AML-193 (cell line): ENCODE data around the gene IFI6.

Source experiments
- DNase-seq, 2 experiments: peaks; one replicate each; lab custom pipeline; 2025; lab: John Stamatoyannopoulos, UW

IFI6 gene

GRCh38 chr1:27672750-27673112, 739 bp upstream of the IFI6 start:
- no peak for DNase-seq

- DNase-seq: no peak
Observed at GRCh38 chr1:27669876-27670275, 2.1 kb downstream of the IFI6 start.

DNA sequence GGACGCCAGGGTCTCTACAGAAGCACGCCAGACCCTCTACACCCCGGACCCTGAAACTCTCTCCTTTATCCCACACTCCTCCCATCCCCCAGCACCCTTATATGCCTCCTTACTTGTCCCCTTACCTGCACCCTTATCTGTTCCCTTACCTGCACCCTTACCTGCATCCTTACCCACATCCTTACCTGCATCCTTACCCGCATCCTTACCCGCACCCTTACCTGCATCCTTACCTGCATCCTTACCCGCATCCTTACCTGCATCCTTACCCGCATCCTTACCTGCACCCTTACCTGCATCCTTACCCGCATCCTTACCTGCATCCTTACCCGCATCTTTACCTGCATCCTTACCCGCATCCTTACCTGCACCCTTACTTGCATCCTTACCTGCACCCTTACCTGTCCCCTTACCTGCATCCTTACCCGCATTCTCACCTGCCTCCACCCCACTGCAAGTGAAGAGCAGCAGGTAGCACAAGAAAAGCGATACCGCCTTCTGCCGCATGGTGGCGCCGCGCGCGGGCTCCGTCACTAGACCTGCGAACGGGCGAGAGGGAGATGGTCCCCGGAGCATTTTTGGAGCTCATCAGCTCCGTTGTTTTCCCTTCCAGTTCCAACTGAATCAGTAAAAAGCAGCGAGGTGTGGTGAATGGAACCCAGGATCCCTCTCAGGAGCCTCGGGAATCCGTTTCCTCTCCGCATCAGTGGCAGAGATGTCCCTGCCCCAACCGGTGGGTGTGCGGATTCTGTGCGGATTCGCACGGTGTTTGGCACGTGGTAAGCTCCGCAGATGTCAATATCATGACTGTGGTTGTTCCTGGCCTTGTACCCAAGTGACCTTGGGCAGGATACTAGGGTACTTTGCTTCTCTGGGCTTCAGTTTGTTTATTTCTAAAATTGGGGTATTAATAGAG, 2.9 kb downstream of the IFI6 start:
- DNase-seq: peak; percentile 41 to 53

DNA sequence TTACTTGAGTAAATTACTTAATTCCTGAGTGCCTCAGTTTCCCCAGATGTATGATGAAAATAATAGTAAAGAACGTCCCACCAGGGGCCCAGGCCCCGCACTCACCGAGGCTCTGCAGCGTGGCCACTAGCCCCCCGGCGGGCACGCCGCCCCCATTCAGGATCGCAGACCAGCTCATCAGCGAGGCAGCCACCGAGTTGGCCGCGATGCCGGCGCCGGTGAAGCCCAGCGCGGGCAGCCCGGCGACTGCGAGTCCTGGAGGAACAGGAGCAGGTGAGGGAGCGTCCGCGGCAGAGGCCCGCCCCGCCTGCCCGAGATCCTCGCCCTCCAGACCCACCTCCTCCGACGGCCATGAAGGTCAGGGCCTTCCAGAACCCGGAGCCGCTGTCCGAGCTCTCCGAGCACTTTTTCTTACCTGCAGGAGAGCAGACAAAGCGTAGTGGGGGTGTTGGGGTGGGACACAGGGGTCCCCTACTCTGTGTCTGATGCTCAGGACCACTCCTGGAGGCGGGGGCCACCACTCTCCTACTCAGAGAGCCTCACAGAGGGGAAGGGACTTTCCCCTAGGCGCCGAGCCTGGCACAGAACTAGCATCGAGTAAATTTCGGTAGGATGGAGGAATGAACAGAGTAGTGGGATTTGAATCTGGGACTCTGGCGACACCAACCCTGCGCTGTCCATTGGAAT, 3.7 kb downstream of the IFI6 start:
- no peak for DNase-seq

GRCh38 chr1:27666791-27667254, 5.2 kb downstream of the IFI6 start:
- no peak for DNase-seq

DNA sequence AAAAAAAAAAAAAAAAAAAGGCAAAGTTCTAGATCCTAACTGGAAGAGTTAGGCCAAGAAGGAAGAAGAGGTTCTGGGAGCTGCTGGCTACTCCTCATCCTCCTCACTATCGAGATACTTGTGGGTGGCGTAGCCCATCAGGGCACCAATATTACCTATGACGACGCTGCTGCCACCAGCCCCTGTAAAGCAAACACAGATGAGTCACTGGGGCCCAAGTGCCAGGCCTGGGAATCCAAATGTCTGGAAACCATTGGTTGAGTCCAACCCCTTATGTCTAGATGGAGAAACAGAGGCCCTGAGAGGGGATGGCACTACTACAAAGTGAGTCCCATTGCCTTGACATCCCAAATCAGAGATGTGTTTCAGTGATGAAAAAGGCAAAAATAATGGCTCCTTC, 5.7 kb downstream of the IFI6 start:
- no peak for DNase-seq

GRCh38 chr1:27665016-27665651, 6.9 kb downstream of the IFI6 start:
- no peak for DNase-seq

DNA sequence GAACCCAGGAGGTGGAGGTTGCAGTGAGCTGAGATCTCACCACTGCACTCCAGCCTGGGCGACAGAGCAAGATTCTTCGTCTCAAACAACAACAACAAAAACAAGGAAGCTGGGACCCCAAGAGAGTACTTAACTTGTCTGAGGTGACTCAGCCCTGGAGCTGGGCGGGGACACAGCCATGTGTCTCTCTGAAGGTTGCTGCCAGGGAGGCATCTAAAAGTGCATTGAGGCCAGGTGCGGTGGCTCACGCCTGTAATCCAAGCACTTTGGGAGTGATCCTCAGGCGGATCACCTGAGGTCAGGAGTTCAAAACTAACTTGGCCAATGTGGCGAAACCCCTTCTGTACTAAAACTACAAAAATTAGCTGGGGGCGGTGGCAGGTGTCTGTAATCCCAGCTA, 7.7 kb downstream of the IFI6 start:
- DNase-seq: no peak

GRCh38 chr1:27662707-27663393, 9.1 kb downstream of the IFI6 start:
- DNase-seq: peak; percentile 78 to 80

GRCh38 chr1:27662261-27662660, 9.7 kb downstream of the IFI6 start:
- DNase-seq: no peak

DNA sequence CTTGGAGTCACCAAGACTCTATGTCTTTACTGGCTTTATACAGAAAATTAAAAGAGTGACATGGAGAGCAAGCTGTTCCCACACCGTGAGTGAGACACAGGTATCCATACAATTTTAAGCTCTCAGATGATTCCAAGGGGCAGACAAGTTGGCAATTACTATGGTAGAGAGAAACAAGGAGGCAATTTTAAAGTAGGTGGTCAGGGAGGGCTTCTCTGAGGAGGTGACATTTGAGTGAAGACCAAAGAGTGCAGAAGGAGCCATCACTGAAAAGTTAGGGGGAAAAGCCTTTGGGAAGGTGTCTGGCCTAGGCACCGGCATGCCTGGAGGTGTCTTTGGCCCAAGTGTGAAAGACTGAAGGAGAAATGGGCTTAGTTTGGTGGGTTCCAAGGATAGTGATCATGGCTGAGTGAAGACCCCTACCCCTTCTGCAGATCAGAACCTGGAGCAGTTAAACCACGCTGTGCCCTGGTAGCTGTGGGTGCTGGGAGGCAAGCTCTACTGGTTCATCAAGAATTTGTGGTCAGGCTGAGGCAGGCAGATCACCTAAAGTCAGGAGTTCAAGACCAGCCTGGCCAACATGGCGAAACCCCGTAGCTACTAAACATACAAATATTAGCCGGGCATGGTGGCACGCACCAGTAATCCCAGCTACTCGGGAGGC, 10.4 kb downstream of the IFI6 start:
- no peak for DNase-seq

GRCh38 chr1:27660300-27660835, 11.6 kb downstream of the IFI6 start:
- no peak for DNase-seq

- peak; percentile 61 to 67 for DNase-seq
Observed at GRCh38 chr1:27659497-27660299, 12.3 kb downstream of the IFI6 start.

- DNase-seq: peak; percentile 40 to 43
Observed at GRCh38 chr1:27658951-27659496, 13.0 kb downstream of the IFI6 start.

GRCh38 chr1:27656157-27656893, 15.7 kb downstream of the IFI6 start:
- DNase-seq: peak in 1 of 2 experiments; percentile 18

GRCh38 chr1:27655151-27655937, 16.6 kb downstream of the IFI6 start:
- DNase-seq: no peak

DNA sequence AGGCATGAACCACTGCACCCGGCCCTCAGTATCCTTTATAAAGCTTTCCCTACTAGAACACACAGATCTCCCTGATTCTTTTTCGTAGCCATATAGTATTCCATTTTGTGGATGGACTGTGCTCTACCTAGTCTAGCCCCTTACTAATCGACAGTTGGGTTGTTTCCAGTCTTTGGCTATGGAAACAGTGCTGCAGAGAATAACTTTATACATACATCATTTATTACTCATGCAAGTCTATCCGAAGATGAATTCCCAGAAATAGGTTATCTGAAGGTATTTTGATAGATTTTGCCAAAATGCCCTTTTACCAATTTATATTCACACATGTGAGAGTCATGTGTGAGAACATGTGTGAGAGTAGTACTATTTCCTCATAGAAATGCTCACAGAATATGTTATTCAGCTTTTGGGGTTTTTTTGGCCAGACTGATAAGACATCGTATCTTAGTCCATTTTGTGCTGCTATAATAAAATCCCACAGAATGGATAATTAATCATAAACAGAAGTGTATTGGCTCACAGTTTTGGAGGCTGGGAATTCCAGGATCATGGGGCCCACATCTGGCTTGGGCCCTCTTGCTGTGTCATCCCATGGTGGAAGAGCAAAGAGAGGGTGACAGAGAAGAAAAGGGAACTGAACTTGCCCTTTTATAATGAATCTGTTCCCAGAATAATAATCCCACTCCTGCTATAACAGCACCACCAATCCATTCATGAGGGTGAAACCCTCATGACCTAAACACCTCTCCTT, 19.7 kb downstream of the IFI6 start:
- no peak for DNase-seq
